IMR-90 (cell line): Measurements from ENCODE around the gene TDRKH. TPM values are rescaled to one million over a fixed set of nuclear protein-coding genes. Genes with fewer than 3 reads are reported as not detected.

ENCODE experiments used
- ATAC-seq: fragments of 200-7000 bp; cut with Tn5 transposase; 2 replicates; pipeline ENCODE4 v1.9.1; 2020; ENCODE audit warnings: low read depth, mild to moderate bottlenecking, moderate library complexity
- BruUV-seq: library from RNA; stranded (reverse); fragments of 400-500 nt; replicated peaks from 2 replicates; lab custom pipeline; 2021; lab: Mats Ljungman, UMichigan
- CTCF ChIA-PET: fragments of 300-600 bp; formaldehyde crosslinking; extraction: SDS; loops from one replicate; lab custom pipeline; 2021; ENCODE audit warnings: antibody characterized with exemption; lab: Yijun Ruan, JAX
- POLR2A ChIA-PET: fragments of 300-600 bp; sonication (Branson Sonifier 250); formaldehyde crosslinking; loops from one replicate; lab custom pipeline; 2022; ENCODE audit warnings: antibody characterized with exemption; ENCODE audit not compliant: unreplicated experiment; lab: Charles Lee
- DNase-seq: peaks from one replicate; pipeline ENCODE4 v3.0.0; 2013
- H2AFZ ChIP-seq: replicated peaks from 2 replicates; pipeline ENCODE3; 2013; ENCODE audit warnings: low read length, mild to moderate bottlenecking; ENCODE audit not compliant: poor library complexity
- H2AK5ac ChIP-seq: 2 replicates; pipeline ENCODE4 v1.6.1; 2013; ENCODE audit warnings: low read depth, low read length, inconsistent platforms
- H2AK9ac ChIP-seq: replicated peaks from 2 replicates; pipeline ENCODE3; 2013; ENCODE audit warnings: mild to moderate bottlenecking, low read depth, low read length, moderate library complexity; ENCODE audit not compliant: poor library complexity
- H2BK120ac ChIP-seq: 2 replicates; pipeline ENCODE4 v1.6.1; 2013; ENCODE audit warnings: low read depth, low read length, inconsistent platforms
- H2BK15ac ChIP-seq: 3 replicates; pipeline ENCODE4 v1.6.1; 2013; ENCODE audit warnings: low read depth, low read length, inconsistent platforms
- H2BK20ac ChIP-seq: 2 replicates; pipeline ENCODE4 v1.6.1; 2013; ENCODE audit warnings: low read depth, mild to moderate bottlenecking, inconsistent platforms, low read length, moderate library complexity
- H2BK5ac ChIP-seq: 2 replicates; pipeline ENCODE4 v1.6.1; 2013; ENCODE audit warnings: mild to moderate bottlenecking, low read depth, low read length, inconsistent platforms; ENCODE audit not compliant: poor library complexity, severe bottlenecking
- H3K14ac ChIP-seq: replicated peaks from 2 replicates; pipeline ENCODE4 v1.6.1; 2013; ENCODE audit warnings: low read depth, low read length, inconsistent platforms
- H3K18ac ChIP-seq: 2 replicates; pipeline ENCODE4 v1.6.1; 2013; ENCODE audit warnings: low read depth, low read length, control low read depth
- H3K23ac ChIP-seq: 2 replicates; pipeline ENCODE4 v1.6.1; 2013; ENCODE audit warnings: low read depth, low read length, inconsistent platforms
- H3K27ac ChIP-seq: 2 replicates; pipeline ENCODE4 v1.5.1; 2013; ENCODE audit warnings: mild to moderate bottlenecking, control low read depth, low read length; ENCODE audit not compliant: insufficient read depth
- H3K27me3 ChIP-seq: 2 replicates; pipeline ENCODE4 v1.6.1; 2013; ENCODE audit warnings: low read length; ENCODE audit not compliant: control insufficient read depth, insufficient read depth
- H3K36me3 ChIP-seq: 2 replicates; pipeline ENCODE4 v1.6.1; 2013; ENCODE audit warnings: low read length, mixed read lengths; ENCODE audit not compliant: control insufficient read depth, insufficient read depth
- H3K4ac ChIP-seq: 2 replicates; pipeline ENCODE4 v1.6.1; 2013; ENCODE audit warnings: low read depth, low read length, inconsistent platforms
- H3K4me1 ChIP-seq: 2 replicates; pipeline ENCODE4 v1.6.1; 2013; ENCODE audit warnings: low read length, mixed read lengths; ENCODE audit not compliant: control insufficient read depth, insufficient read depth
- H3K4me2 ChIP-seq: 2 replicates; pipeline ENCODE4 v1.6.1; 2013; ENCODE audit warnings: low read depth, mild to moderate bottlenecking, control low read depth, low read length, moderate library complexity
- H3K4me3 ChIP-seq: 2 replicates; pipeline ENCODE4 v1.5.1; 2013; ENCODE audit warnings: low read depth, mild to moderate bottlenecking, control low read depth, low read length, moderate library complexity; ENCODE audit not compliant: insufficient read depth
- H3K56ac ChIP-seq: 2 replicates; pipeline ENCODE4 v1.6.1; 2013; ENCODE audit warnings: low read length, inconsistent platforms; ENCODE audit not compliant: insufficient read depth; ENCODE audit errors: extremely low read depth
- H3K79me1 ChIP-seq, 2 experiments: 2 replicates each; pipeline ENCODE4 v1.6.1; 2013; ENCODE audit warnings: low read length in 2 of 2, inconsistent platforms in 1 of 2, low read depth in 1 of 2
- H3K9ac ChIP-seq: 2 replicates; pipeline ENCODE4 v1.6.1; 2013; ENCODE audit warnings: low read depth, low read length, control low read depth
- H3K9me1 ChIP-seq: 2 replicates; pipeline ENCODE4 v1.6.1; 2013; ENCODE audit warnings: low read length, inconsistent platforms; ENCODE audit not compliant: insufficient read depth
- H3K9me3 ChIP-seq: 2 replicates; pipeline ENCODE4 v1.6.1; 2013; ENCODE audit warnings: low read length; ENCODE audit not compliant: control insufficient read depth, insufficient read depth
- H4K20me1 ChIP-seq: 2 replicates; pipeline ENCODE4 v1.6.1; 2013; ENCODE audit warnings: low read length, inconsistent platforms; ENCODE audit not compliant: insufficient read depth
- H4K5ac ChIP-seq: 2 replicates; pipeline ENCODE4 v1.6.1; 2013; ENCODE audit warnings: mild to moderate bottlenecking, low read depth, low read length, control low read depth
- H4K8ac ChIP-seq, 2 experiments: 2 replicates each; pipeline ENCODE4 v1.6.1; 2013; ENCODE audit warnings: low read depth in 2 of 2, low read length in 2 of 2, control low read depth in 1 of 2, inconsistent platforms in 1 of 2
- H4K91ac ChIP-seq: 2 replicates; pipeline ENCODE4 v1.6.1; 2013; ENCODE audit warnings: low read depth, low read length, inconsistent platforms; ENCODE audit not compliant: insufficient read depth
- BHLHE40 ChIP-seq: fragments of 150-350 bp; IDR thresholded peaks from 2 replicates; pipeline ENCODE4 v1.6.1; 2016; ENCODE audit warnings: mild to moderate bottlenecking, low read depth, low read length
- CEBPB ChIP-seq: IDR thresholded peaks from 2 replicates; pipeline ENCODE4 v1.6.1; 2012; ENCODE audit warnings: low read depth, low read length, improper control_type of control experiment
- CTCF ChIP-seq: conservative IDR thresholded peaks from 2 replicates; pipeline ENCODE4 v1.5.1; 2012; ENCODE audit warnings: mild to moderate bottlenecking, low read depth, low read length, improper control_type of control experiment
- FOS ChIP-seq: fragments of 150-350 bp; IDR thresholded peaks from 2 replicates; pipeline ENCODE4 v1.6.1; 2016; ENCODE audit warnings: low read depth, low read length
- POLR2A ChIP-seq: IDR thresholded peaks from 2 replicates; pipeline ENCODE4 v1.6.1; 2012; ENCODE audit warnings: mild to moderate bottlenecking, low read depth, low read length
- SMC3 ChIP-seq: fragments of 150-350 bp; IDR thresholded peaks from 2 replicates; pipeline ENCODE4 v1.6.1; 2016; ENCODE audit warnings: low read depth, mild to moderate bottlenecking, antibody characterized with exemption, low read length, moderate library complexity
- USF2 ChIP-seq: fragments of 150-350 bp; IDR thresholded peaks from 2 replicates; pipeline ENCODE4 v1.6.1; 2017; ENCODE audit warnings: mild to moderate bottlenecking, antibody characterized with exemption, low read length, low read depth
- WGBS, 2 experiments: methylation state at CpG; one replicate each; pipeline versions ENCODE4 v1.1.5 to v1.1.7; 2013; ENCODE audit warnings: missing lambda C conversion rate in 2 of 2; ENCODE audit not compliant: insufficient read length in 1 of 2; ENCODE audit errors: extremely low coverage in 2 of 2; 5-methylcytosine and 5-hydroxymethylcytosine counted together
- dilution Hi-C: fragments of 300-500 bp; cut with HindIII; formaldehyde crosslinking; loops from one replicate; pipeline ENCODE4 v1.14.3; 2018; ENCODE audit warnings: low sequenced_read_pairs; ENCODE audit not compliant: unreplicated experiment
- in situ Hi-C: fragments of 300-500 bp; cut with MboI; formaldehyde crosslinking; loops from 3 replicates; pipeline ENCODE4 v1.14.3; 2019; ENCODE audit warnings: low sequenced_read_pairs, inconsistent platforms, mixed read lengths
- intact Hi-C: fragments of 100-400 bp; cut with micrococcal nuclease; formaldehyde crosslinking; loops from 2 replicates; pipeline ENCODE4 v1.10.0; 2022
- polyA plus RNA-seq, 3 experiments: library from polyadenylated mRNA; depleted of rRNA; stranded (reverse); fragments of >200 nt; gene quantifications; 2 replicates each; pipeline ENCODE4 v1.2.3, GENCODE V29; 2012; ENCODE audit warnings: low replicate concordance in 1 of 3
- total RNA-seq: library from RNA; depleted of rRNA; stranded (reverse); fragments of >200 nt; gene quantifications from 2 replicates; pipeline ENCODE4 v1.2.3, GENCODE V29; 2012

The TDRKH gene
- total and polyA plus RNA-seq, 2 of the 4 experiments (the other 2 are of a cell fraction): 1.2 to 2.2 TPM

- H4K8ac ChIP-seq: no peak overlapping the region
- intact Hi-C loops: loop anchor here (5.0 to 10.0 kb wide), 2 partner anchors 75 to 292 kb away; partner anchors contain the start of genes MRPL9 and TUFT1
- peaks cover 64% of the 10 kb centered on the region for H3K27me3 ChIP-seq
Measured at GRCh38 chr1:151837197-151837596, 46.9 kb upstream of the TDRKH start.

More at GRCh38 chr1:151837197-151837596, 46.9 kb upstream of the TDRKH start:
- H3K79me1 ChIP-seq: no peaks in the 10 kb centered on the region
- H2AFZ ChIP-seq: no peak overlapping the region
- H3K18ac ChIP-seq: no peak overlapping the region
- H3K4ac ChIP-seq: no peak overlapping the region
- H2AK5ac ChIP-seq: no peak overlapping the region
- no peak overlapping the region for H3K4me2 ChIP-seq
- H2BK5ac ChIP-seq: no peak overlapping the region
- H3K9me1 ChIP-seq: no peaks in the 10 kb centered on the region
- no peaks in the 10 kb centered on the region for H3K36me3 ChIP-seq
- TF ChIP-seq SMC3 (no peak), POLR2A (no peak), USF2 (no peak), BHLHE40 (no peak), CEBPB (no peak), FOS (no peak), CTCF (no peak)
- no peaks in the 10 kb centered on the region for H4K20me1 ChIP-seq
- no peak overlapping the region for H3K14ac ChIP-seq
- dilution Hi-C loops: no loop called here
- no peaks in the 10 kb centered on the region; the same call in 1 of the 2 replicates for H3K4me1 ChIP-seq
- no peak for ATAC-seq
- no peak overlapping the region for H3K9ac ChIP-seq
- CTCF ChIA-PET: no interaction called here
- no peak overlapping the region for H3K23ac ChIP-seq
- no peak overlapping the region for H3K4me3 ChIP-seq
- H4K91ac ChIP-seq: no peak overlapping the region
- H2BK15ac ChIP-seq: no peak overlapping the region
- H3K27ac ChIP-seq: no peak overlapping the region
- no TSS peak for BruUV-seq
- H2AK9ac ChIP-seq: no peak overlapping the region
- no peak overlapping the region for H3K56ac ChIP-seq
- WGBS, 2 experiments: no CpG with 5 or more reads among the region's 3 CpGs
- H3K9me3 ChIP-seq: no peaks in the 10 kb centered on the region
- POLR2A ChIA-PET: no interaction called here
- no peak overlapping the region for H2BK120ac ChIP-seq
- H4K5ac ChIP-seq: no peak overlapping the region
- no peak for DNase-seq
- in situ Hi-C loops: no loop called here
- H2BK20ac ChIP-seq: no peak overlapping the region
